Panc1 (cell line): Measurements from ENCODE around the gene ZDHHC8. TPM values are rescaled to one million over a fixed set of nuclear protein-coding genes. Genes with fewer than 3 reads are reported as not detected.

Source experiments
- ATAC-seq: fragments of 200-7000 bp; cut with Tn5 transposase; 2 replicates; pipeline ENCODE4 v1.9.1; 2020; ENCODE audit warnings: mild to moderate bottlenecking, moderate library complexity
- BruUV-seq: library from RNA; stranded (reverse); fragments of 400-500 nt; replicated peaks from 2 replicates; lab custom pipeline; 2021; lab: Mats Ljungman, UMichigan
- CTCF ChIA-PET: fragments of 300-600 bp; sonication (Branson Sonifier 250); formaldehyde crosslinking; loops from one replicate; lab custom pipeline; 2022; ENCODE audit warnings: antibody characterized with exemption; lab: Charles Lee
- POLR2A ChIA-PET: fragments of 300-600 bp; sonication (Branson Sonifier 250); formaldehyde crosslinking; loops from one replicate; lab custom pipeline; 2022; ENCODE audit warnings: antibody characterized with exemption; lab: Charles Lee
- DNase-seq: peaks from one replicate; pipeline ENCODE4 v3.0.0-alpha.2; 2010; ENCODE audit warnings: low read depth, low spot score
- H3K27ac ChIP-seq: 2 replicates; pipeline ENCODE4 v1.5.1; 2011; ENCODE audit warnings: mild to moderate bottlenecking, low read length, inconsistent platforms
- H3K27me3 ChIP-seq: fragments of 200-500 bp; sonication (Bioruptor generic); 2 replicates; pipeline ENCODE4 v1.6.0; 2014; ENCODE audit warnings: low read length, inconsistent platforms; ENCODE audit not compliant: control insufficient read depth, insufficient read depth
- H3K36me3 ChIP-seq: fragments of 200-500 bp; sonication (Bioruptor generic); 2 replicates; pipeline ENCODE4 v1.5.1; 2014; ENCODE audit warnings: inconsistent platforms, mild to moderate bottlenecking, low read length, moderate library complexity; ENCODE audit not compliant: control insufficient read depth, insufficient read depth
- H3K4me1 ChIP-seq: 2 replicates; pipeline ENCODE4 v1.5.1; 2011; ENCODE audit warnings: inconsistent platforms, mild to moderate bottlenecking, low read length, moderate library complexity; ENCODE audit not compliant: control insufficient read depth, insufficient read depth
- H3K4me3 ChIP-seq, 2 experiments: 2 replicates each; pipeline ENCODE4 v1.5.1; 2011 to 2012; ENCODE audit warnings: low read depth in 2 of 2, low read length in 2 of 2, mild to moderate bottlenecking in 2 of 2, inconsistent platforms in 1 of 2, moderate library complexity in 1 of 2
- H3K9me3 ChIP-seq: fragments of 200-500 bp; sonication (Bioruptor generic); 2 replicates; pipeline ENCODE4 v1.5.1; 2014; ENCODE audit warnings: low read depth, mild to moderate bottlenecking, inconsistent platforms, low read length, moderate library complexity; ENCODE audit not compliant: control insufficient read depth, insufficient read depth
- POLR2AphosphoS5 ChIP-seq: IDR thresholded peaks from 2 replicates; pipeline ENCODE4 v1.6.1; 2012; ENCODE audit warnings: mild to moderate bottlenecking, low read depth, low read length, moderate library complexity
- SIN3A ChIP-seq: IDR thresholded peaks from 2 replicates; pipeline ENCODE4 v1.6.1; 2012; ENCODE audit warnings: low read depth, mild to moderate bottlenecking, low read length, moderate library complexity, borderline replicate concordance; ENCODE audit not compliant: insufficient read depth
- TCF7L2 ChIP-seq: IDR thresholded peaks from 2 replicates; pipeline ENCODE4 v1.6.1; 2011; ENCODE audit warnings: mild to moderate bottlenecking, low read depth, low read length, inconsistent platforms
- in situ Hi-C: cut with HindIII; loops from 2 replicates; pipeline ENCODE4 v1.10.0; 2016; ENCODE audit warnings: low sequenced_read_pairs, low pct_unique_long_range_greater_than_20kb
- intact Hi-C: fragments of 100-400 bp; cut with micrococcal nuclease; formaldehyde crosslinking; loops from one replicate; pipeline ENCODE4 v1.10.0; 2022; ENCODE audit not compliant: unreplicated experiment
- total RNA-seq: library from RNA; stranded (reverse); gene quantifications from one replicate; pipeline ENCODE4 v1.2.1, GENCODE V29; 2021; ENCODE audit not compliant: unreplicated experiment
- TF ChIP-seq, protein P1 (sequence below): fragments of 450-650 bp; IDR thresholded peaks from 2 replicates; pipeline ENCODE4 v1.5.1; 2017; ENCODE audit warnings: mild to moderate bottlenecking
- TF ChIP-seq, protein P2 (sequence below), 2 experiments: IDR thresholded peaks; 2 replicates each; pipeline ENCODE4 v1.6.1; 2011 to 2012; ENCODE audit warnings: low read depth in 2 of 2, control low read depth in 1 of 2, low read length in 1 of 2, mild to moderate bottlenecking in 1 of 2, moderate library complexity in 1 of 2; ENCODE audit not compliant: insufficient read depth in 1 of 2

Gene ZDHHC8
- total RNA-seq, 1 experiment from 2014 or later = 79.0 TPM

DNA sequence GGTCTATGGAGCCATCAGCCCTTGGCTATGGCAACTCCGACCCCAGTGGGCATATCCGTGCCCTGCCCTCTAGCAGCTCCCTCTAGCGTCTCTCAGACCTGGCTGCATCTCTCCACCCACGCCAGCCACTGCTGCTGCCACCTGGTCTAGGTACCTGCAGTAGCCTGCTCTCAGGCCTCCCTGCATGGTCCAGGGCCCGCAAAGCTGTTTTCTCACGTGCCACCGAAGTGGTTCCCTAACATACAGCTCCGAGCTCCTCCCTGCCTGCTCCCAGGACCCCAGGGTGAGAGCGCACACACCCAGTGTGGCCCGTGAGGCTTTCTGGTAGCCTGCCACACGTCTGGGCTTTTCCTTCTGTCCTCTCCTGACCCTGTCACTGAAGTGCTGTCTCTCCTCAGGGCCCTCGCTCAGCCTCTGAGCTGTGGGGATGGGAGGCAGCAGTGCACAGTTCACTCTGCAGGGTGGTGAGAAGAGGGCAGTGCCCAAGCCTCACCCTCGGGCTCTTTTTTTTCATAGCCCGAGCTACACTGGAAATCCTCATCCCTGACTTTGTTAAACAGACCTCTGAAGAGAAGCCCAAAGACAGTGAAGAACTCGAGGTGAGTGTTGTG lies 37.3 kb upstream of the ZDHHC8 start:
- intact Hi-C loops = no loop called here
- POLR2A ChIA-PET = no interaction called here
- BruUV-seq = no TSS peak

DNA sequence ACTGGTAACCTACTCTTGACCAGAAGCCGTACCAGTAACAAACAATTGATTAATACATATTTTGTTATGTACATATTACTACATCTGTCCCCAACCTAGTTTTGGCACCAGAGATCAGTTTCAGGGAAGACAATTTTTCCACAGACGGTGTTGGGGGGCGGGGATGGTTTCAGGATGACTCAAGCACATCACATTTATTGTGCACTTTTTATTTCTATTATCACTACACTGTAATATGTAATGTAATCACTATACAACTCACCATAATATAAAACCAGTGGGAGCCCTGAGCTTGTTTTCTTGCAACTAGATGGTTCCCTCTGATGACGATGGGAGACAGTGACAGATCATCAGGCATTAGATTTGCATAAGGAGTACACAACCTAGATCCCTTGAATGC lies 36.1 kb upstream of the ZDHHC8 start:
- ATAC-seq = no peak
- no peak for DNase-seq
- POLR2A ChIA-PET = no interaction called here
- Histone ChIP-seq H3K4me3 (no peak overlapping the region), H3K36me3 (peaks cover 16% of the 10 kb centered on the region), H3K27ac (no peak overlapping the region), H3K4me1 (no peaks in the 10 kb centered on the region), H3K27me3 (no peaks in the 10 kb centered on the region), H3K9me3 (no peaks in the 10 kb centered on the region)
- BruUV-seq = no TSS peak
- in situ Hi-C loops (no loop called here), intact Hi-C loops (no loop called here)
- CTCF ChIA-PET = no interaction called here
- TF ChIP-seq, protein P1, sequence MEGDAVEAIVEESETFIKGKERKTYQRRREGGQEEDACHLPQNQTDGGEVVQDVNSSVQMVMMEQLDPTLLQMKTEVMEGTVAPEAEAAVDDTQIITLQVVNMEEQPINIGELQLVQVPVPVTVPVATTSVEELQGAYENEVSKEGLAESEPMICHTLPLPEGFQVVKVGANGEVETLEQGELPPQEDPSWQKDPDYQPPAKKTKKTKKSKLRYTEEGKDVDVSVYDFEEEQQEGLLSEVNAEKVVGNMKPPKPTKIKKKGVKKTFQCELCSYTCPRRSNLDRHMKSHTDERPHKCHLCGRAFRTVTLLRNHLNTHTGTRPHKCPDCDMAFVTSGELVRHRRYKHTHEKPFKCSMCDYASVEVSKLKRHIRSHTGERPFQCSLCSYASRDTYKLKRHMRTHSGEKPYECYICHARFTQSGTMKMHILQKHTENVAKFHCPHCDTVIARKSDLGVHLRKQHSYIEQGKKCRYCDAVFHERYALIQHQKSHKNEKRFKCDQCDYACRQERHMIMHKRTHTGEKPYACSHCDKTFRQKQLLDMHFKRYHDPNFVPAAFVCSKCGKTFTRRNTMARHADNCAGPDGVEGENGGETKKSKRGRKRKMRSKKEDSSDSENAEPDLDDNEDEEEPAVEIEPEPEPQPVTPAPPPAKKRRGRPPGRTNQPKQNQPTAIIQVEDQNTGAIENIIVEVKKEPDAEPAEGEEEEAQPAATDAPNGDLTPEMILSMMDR = no peak
- TF ChIP-seq SIN3A (no peak), TCF7L2 (no peak), POLR2AphosphoS5 (no peak)
- TF ChIP-seq, protein P2, sequence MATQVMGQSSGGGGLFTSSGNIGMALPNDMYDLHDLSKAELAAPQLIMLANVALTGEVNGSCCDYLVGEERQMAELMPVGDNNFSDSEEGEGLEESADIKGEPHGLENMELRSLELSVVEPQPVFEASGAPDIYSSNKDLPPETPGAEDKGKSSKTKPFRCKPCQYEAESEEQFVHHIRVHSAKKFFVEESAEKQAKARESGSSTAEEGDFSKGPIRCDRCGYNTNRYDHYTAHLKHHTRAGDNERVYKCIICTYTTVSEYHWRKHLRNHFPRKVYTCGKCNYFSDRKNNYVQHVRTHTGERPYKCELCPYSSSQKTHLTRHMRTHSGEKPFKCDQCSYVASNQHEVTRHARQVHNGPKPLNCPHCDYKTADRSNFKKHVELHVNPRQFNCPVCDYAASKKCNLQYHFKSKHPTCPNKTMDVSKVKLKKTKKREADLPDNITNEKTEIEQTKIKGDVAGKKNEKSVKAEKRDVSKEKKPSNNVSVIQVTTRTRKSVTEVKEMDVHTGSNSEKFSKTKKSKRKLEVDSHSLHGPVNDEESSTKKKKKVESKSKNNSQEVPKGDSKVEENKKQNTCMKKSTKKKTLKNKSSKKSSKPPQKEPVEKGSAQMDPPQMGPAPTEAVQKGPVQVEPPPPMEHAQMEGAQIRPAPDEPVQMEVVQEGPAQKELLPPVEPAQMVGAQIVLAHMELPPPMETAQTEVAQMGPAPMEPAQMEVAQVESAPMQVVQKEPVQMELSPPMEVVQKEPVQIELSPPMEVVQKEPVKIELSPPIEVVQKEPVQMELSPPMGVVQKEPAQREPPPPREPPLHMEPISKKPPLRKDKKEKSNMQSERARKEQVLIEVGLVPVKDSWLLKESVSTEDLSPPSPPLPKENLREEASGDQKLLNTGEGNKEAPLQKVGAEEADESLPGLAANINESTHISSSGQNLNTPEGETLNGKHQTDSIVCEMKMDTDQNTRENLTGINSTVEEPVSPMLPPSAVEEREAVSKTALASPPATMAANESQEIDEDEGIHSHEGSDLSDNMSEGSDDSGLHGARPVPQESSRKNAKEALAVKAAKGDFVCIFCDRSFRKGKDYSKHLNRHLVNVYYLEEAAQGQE (IDR thresholded peaks at IDR 0.05; ENCODE audit: insufficient read depth in 1 of 2, low read depth in 2 of 2, low read length in 1 of 2) = no peak

More for the DNA sequence above, 37.3 kb upstream of the ZDHHC8 start:
- H3K27me3 ChIP-seq = no peaks in the 10 kb centered on the region
- CTCF ChIA-PET = interaction anchor here (0.5 kb wide), 1 partner anchor 1926 kb away, joined by 8 read pairs; no protein-coding TSS in a partner anchor
- peaks cover 16% of the 10 kb centered on the region for H3K36me3 ChIP-seq
- no peaks in the 10 kb centered on the region for H3K4me1 ChIP-seq
- no peak for ATAC-seq
- TF ChIP-seq, protein P1 = no peak
- TF ChIP-seq SIN3A (no peak), TCF7L2 (no peak), POLR2AphosphoS5 (no peak)
- TF ChIP-seq, protein P2 (IDR thresholded peaks at IDR 0.05; ENCODE audit: insufficient read depth in 1 of 2, low read depth in 2 of 2, low read length in 1 of 2) = no peak
- no peak overlapping the region for H3K27ac ChIP-seq
- H3K4me3 ChIP-seq = no peak overlapping the region
- DNase-seq = no peak
- no peaks in the 10 kb centered on the region for H3K9me3 ChIP-seq
- in situ Hi-C loops = no loop called here
